ENCODE results near the gene LRCH1. TPM values are rescaled to one million over a fixed set of nuclear protein-coding genes. Genes with fewer than 3 reads are reported as not detected.

LRCH1 gene
- polyA plus RNA-seq, 1 donor (not counting 4 experiments of a cell fraction or from before 2014, with no cell fraction given) = 16.2 TPM

GRCh38 chr13:46739447-46740098 lies 186.6 kb downstream of the LRCH1 start:
- no peak for TF ChIP-seq EZH2 (IDR thresholded peaks at IDR 0.05; ENCODE audit: low read length)
- no peak for TF ChIP-seq CTCF (optimal IDR thresholded peaks at IDR 0.05 in 1 of 3, IDR thresholded peaks at IDR 0.05 in 1 of 3, conservative IDR thresholded peaks at IDR 0.05 in 1 of 3; ENCODE audit: extremely low read depth in 1 of 3, insufficient read depth in 2 of 3, low read length in 3 of 3)
- no peaks in the 10 kb centered on the region for H3K9me3 ChIP-seq (ENCODE audit: control insufficient read depth, low read depth, low read length)
- no peak overlapping the region for H3K27ac ChIP-seq (ENCODE audit: control insufficient read depth, insufficient read depth, low read length)
- no peak overlapping the region for H3K4me2 ChIP-seq (ENCODE audit: control insufficient read depth, extremely low read depth, insufficient read depth, low read depth, low read length)
- no peak overlapping the region for H2AFZ ChIP-seq (ENCODE audit: control insufficient read depth, low read length)
- DNase-seq (ENCODE audit: low read depth, low spot score) (no peak), FAIRE-seq (no peak)
- no peaks in the 10 kb centered on the region for H3K9me1 ChIP-seq (ENCODE audit: control insufficient read depth, extremely low read depth, insufficient read depth, low read length)
- no peak overlapping the region for H3K4me3 ChIP-seq (ENCODE audit: control insufficient read depth in 2 of 3, extremely low read depth in 1 of 3, insufficient read depth in 2 of 3, low read depth in 1 of 3, low read length in 3 of 3)
- H3K9ac ChIP-seq (ENCODE audit: control insufficient read depth, extremely low read depth, insufficient read depth, low read length) = no peak overlapping the region
- peaks cover 5% of the 10 kb centered on the region for H3K4me1 ChIP-seq (ENCODE audit: control insufficient read depth, extremely low read depth, insufficient read depth, low read length)
- H3K36me3 ChIP-seq (ENCODE audit: control insufficient read depth in 2 of 2, extremely low read depth in 1 of 2, insufficient read depth in 2 of 2, low read length in 2 of 2) = peaks cover 6 to 10% of the 10 kb centered on the region in 2 experiments
- H4K20me1 ChIP-seq (ENCODE audit: control insufficient read depth, extremely low read depth, insufficient read depth, low read length) = no peaks in the 10 kb centered on the region
- dilution Hi-C loops (cut with MboI; ENCODE audit: extremely low pct_ligation_motif_present, low sequenced_read_pairs) = no loop called here
- H3K79me2 ChIP-seq (ENCODE audit: control insufficient read depth, insufficient read depth, low read length) = no peaks in the 10 kb centered on the region
- no peaks in the 10 kb centered on the region for H3K27me3 ChIP-seq (ENCODE audit: control insufficient read depth, extremely low read depth, insufficient read depth, low read length)

- Histone ChIP-seq H3K27ac (ENCODE audit: control insufficient read depth, insufficient read depth, low read length) (no peak overlapping the region), H4K20me1 (ENCODE audit: control insufficient read depth, extremely low read depth, insufficient read depth, low read length) (no peaks in the 10 kb centered on the region), H3K4me1 (ENCODE audit: control insufficient read depth, extremely low read depth, insufficient read depth, low read length) (no peaks in the 10 kb centered on the region), H3K9me1 (ENCODE audit: control insufficient read depth, extremely low read depth, insufficient read depth, low read length) (no peaks in the 10 kb centered on the region), H3K9me3 (ENCODE audit: control insufficient read depth, low read depth, low read length) (no peaks in the 10 kb centered on the region), H3K9ac (ENCODE audit: control insufficient read depth, extremely low read depth, insufficient read depth, low read length) (no peak overlapping the region), H3K4me2 (ENCODE audit: control insufficient read depth, extremely low read depth, insufficient read depth, low read depth, low read length) (no peak overlapping the region), H3K4me3 (ENCODE audit: control insufficient read depth in 2 of 3, extremely low read depth in 1 of 3, insufficient read depth in 2 of 3, low read depth in 1 of 3, low read length in 3 of 3) (no peak overlapping the region), H2AFZ (ENCODE audit: control insufficient read depth, low read length) (no peak overlapping the region), H3K79me2 (ENCODE audit: control insufficient read depth, insufficient read depth, low read length) (no peaks in the 10 kb centered on the region), H3K27me3 (ENCODE audit: control insufficient read depth, extremely low read depth, insufficient read depth, low read length) (no peaks in the 10 kb centered on the region), H3K36me3 (ENCODE audit: control insufficient read depth in 2 of 2, extremely low read depth in 1 of 2, insufficient read depth in 2 of 2, low read length in 2 of 2) (peaks cover 13 to 16% of the 10 kb centered on the region in 2 experiments)
- FAIRE-seq (no peak), DNase-seq (ENCODE audit: low read depth, low spot score) (no peak)
- dilution Hi-C loops (cut with MboI; ENCODE audit: extremely low pct_ligation_motif_present, low sequenced_read_pairs) = no loop called here
- TF ChIP-seq CTCF (optimal IDR thresholded peaks at IDR 0.05 in 1 of 3, IDR thresholded peaks at IDR 0.05 in 1 of 3, conservative IDR thresholded peaks at IDR 0.05 in 1 of 3; ENCODE audit: extremely low read depth in 1 of 3, insufficient read depth in 2 of 3, low read length in 3 of 3) (no peak), EZH2 (IDR thresholded peaks at IDR 0.05; ENCODE audit: low read length) (no peak)
Observed at GRCh38 chr13:46743191-46743590, 190.2 kb downstream of the LRCH1 start.
